BLaER1 (cell line): ENCODE measurements around the gene HOXB4.
A peak's percentile ranks its signal among the peaks of the same experiment; 100 is the strongest.

Experiments
- H3K27ac ChIP-seq: shearing (Covaris generic); formaldehyde crosslinking; 2 replicates; pipeline ENCODE4 v1.8.1; 2022
- H3K27me3 ChIP-seq: shearing (Covaris generic); formaldehyde crosslinking; 2 replicates; pipeline ENCODE4 v1.8.1; 2022
- H3K36me3 ChIP-seq: shearing (Covaris generic); formaldehyde crosslinking; 2 replicates; pipeline ENCODE4 v1.8.1; 2022
- H3K4me1 ChIP-seq: shearing (Covaris generic); formaldehyde crosslinking; 2 replicates; pipeline ENCODE4 v1.8.1; 2022
- H3K4me2 ChIP-seq: shearing (Covaris generic); formaldehyde crosslinking; 2 replicates; pipeline ENCODE4 v1.8.1; 2022
- H3K4me3 ChIP-seq: shearing (Covaris generic); formaldehyde crosslinking; 2 replicates; pipeline ENCODE4 v1.8.1; 2022
- H3K9ac ChIP-seq: shearing (Covaris generic); formaldehyde crosslinking; 2 replicates; pipeline ENCODE4 v1.8.1; 2022
- H3K9me3 ChIP-seq: shearing (Covaris generic); formaldehyde crosslinking; 2 replicates; pipeline ENCODE4 v1.8.1; 2022
- H4K20me1 ChIP-seq: shearing (Covaris generic); formaldehyde crosslinking; 2 replicates; pipeline ENCODE4 v1.8.1; 2022
- Cebpa-rat ChIP-seq: shearing (Covaris generic); IDR thresholded peaks from 2 replicates; pipeline ENCODE4 v1.8.1; 2022

Gene HOXB4

GRCh38 chr17:48547808-48548522 lies 30.2 kb downstream of the HOXB4 start:
- H3K36me3 ChIP-seq = no peaks in the 10 kb centered on the region
- no peak overlapping the region for H3K9ac ChIP-seq
- H3K4me2 ChIP-seq = no peak overlapping the region
- no peaks in the 10 kb centered on the region; the same call in 1 of the 2 replicates for H3K4me1 ChIP-seq
- H3K9me3 ChIP-seq = no peaks in the 10 kb centered on the region
- peaks cover 94% of the 10 kb centered on the region for H3K27me3 ChIP-seq
- H3K27ac ChIP-seq = no peak overlapping the region
- no peak for TF ChIP-seq Cebpa-rat
- no peak overlapping the region for H3K4me3 ChIP-seq
- H4K20me1 ChIP-seq = peaks cover 85% of the 10 kb centered on the region

DNA sequence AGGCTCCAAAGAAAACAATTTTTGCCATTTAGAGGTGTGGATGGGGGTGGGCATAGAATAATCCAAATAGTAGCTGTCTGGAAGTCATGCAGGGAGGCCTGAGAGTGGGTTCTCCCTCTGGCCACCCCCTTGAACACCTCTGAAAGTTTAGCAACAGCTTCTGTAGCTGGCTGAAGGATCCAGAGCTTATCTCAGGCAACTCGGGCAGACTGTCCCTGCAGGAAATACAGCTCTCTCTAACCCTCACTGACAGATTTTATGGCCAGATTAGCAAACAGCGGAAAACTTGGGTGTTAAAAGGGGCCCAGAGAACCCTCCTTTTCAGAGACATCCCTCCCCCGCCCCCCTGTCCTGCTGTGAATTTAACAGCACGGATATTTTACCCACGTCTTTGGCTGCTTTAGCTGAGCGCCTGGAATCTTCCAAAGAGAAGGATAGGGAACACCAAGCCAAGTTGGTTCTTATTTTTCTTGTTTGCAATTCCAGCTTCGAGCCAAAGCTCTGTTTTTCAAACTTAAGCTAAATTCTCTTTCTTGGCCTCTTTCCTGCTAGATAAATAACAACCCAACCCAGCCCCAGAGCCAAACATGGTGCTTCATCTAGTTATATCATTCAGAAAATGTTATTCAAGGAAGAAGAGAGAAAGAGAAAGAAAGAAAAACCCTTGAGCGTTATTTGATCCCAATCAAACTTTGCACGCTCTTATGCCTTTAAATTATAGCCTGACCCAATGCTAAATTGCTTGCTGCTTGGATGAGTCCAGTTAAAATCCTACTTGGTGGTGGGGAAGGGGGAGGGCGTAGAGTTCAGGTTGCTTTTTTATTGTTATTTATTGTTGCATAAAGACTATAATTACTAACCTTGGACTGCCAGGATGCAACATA lies 31.0 kb downstream of the HOXB4 start:
- H3K4me1 ChIP-seq = no peaks in the 10 kb centered on the region; the same call in 1 of the 2 replicates
- H4K20me1 ChIP-seq = peaks cover 88% of the 10 kb centered on the region
- H3K27ac ChIP-seq = no peak overlapping the region
- no peaks in the 10 kb centered on the region for H3K36me3 ChIP-seq
- no peak for TF ChIP-seq Cebpa-rat
- no peak overlapping the region for H3K4me3 ChIP-seq
- no peak overlapping the region for H3K9ac ChIP-seq
- H3K27me3 ChIP-seq = peaks cover 95% of the 10 kb centered on the region
- no peak overlapping the region for H3K4me2 ChIP-seq
- H3K9me3 ChIP-seq = peaks cover 3% of the 10 kb centered on the region; the same call in 1 of the 2 replicates

DNA sequence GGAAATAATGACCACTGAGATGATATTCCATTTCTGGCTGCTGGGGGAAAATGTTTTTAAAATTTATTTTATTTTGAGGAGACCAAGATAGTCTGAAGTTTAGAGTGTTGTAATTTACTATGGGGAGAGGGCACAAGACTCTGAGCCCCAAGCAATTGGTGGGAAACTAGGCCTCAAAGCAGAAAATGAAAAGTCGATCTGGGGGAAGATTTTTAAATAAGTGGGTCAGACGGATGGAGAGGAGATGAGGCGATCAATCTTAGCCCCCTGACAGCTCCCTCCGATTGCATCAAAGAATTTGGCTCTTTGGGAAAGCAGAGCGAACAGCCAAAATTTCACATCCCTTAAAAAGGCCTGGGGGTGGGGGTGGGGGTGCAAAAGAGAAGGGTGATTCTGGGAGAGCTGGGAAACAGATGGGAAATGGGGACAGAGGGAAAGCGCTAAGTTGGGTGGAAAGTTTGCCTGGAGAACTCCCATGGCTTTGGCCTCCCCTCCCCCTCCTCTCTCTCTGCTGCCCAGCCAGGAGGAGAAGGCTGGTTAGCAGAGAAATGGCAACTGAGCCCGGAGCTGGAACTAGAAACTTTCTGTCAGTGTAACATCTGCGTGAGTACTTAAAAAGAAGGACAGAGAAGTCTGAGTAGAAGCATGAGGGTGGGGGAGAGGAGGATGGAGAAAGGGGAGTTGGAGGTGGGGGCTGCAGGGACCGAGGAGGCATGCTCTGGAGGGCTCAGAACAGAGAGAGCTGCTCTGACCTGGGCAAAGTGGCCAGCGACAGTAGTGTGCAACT lies 31.8 kb downstream of the HOXB4 start:
- H3K27me3 ChIP-seq = peaks cover 95% of the 10 kb centered on the region
- H3K4me2 ChIP-seq = no peak overlapping the region
- TF ChIP-seq Cebpa-rat = no peak
- H3K9me3 ChIP-seq = peaks cover 10% of the 10 kb centered on the region
- H4K20me1 ChIP-seq = peaks cover 90% of the 10 kb centered on the region
- no peak overlapping the region for H3K4me3 ChIP-seq
- H3K4me1 ChIP-seq = no peaks in the 10 kb centered on the region; the same call in 1 of the 2 replicates
- H3K9ac ChIP-seq = no peak overlapping the region
- no peak overlapping the region for H3K27ac ChIP-seq
- no peaks in the 10 kb centered on the region for H3K36me3 ChIP-seq

GRCh38 chr17:48545539-48545938 lies 32.6 kb downstream of the HOXB4 start:
- Histone ChIP-seq H3K27ac (no peak overlapping the region), H3K9me3 (peaks cover 10% of the 10 kb centered on the region), H3K36me3 (no peaks in the 10 kb centered on the region), H3K27me3 (peaks cover 100% of the 10 kb centered on the region), H3K4me2 (no peak overlapping the region), H3K4me1 (no peaks in the 10 kb centered on the region; the same call in 1 of the 2 replicates), H4K20me1 (peaks cover 94% of the 10 kb centered on the region), H3K4me3 (no peak overlapping the region), H3K9ac (no peak overlapping the region)
- TF ChIP-seq Cebpa-rat = no peak

- peaks cover 100% of the 10 kb centered on the region for H3K27me3 ChIP-seq
- H3K4me2 ChIP-seq = no peak within 1 kb of the TSS
These were observed 33.2 kb downstream of the HOXB4 start, which contains the start of gene HOXB2 for GRCh38 chr17:48545022-48545375. Gene HOXB2 (minus strand): TSS chr17:48545109. CDS start chr17:48544911, 198 bp downstream.

GRCh38 chr17:48544349-48545021 lies 33.7 kb downstream of the HOXB4 start:
- Histone ChIP-seq H3K4me1 (no peaks in the 10 kb centered on the region; the same call in 1 of the 2 replicates), H3K4me2 (no peak overlapping the region), H4K20me1 (peaks cover 90% of the 10 kb centered on the region), H3K27ac (no peak overlapping the region), H3K36me3 (no peaks in the 10 kb centered on the region), H3K9me3 (peaks cover 10% of the 10 kb centered on the region), H3K9ac (no peak overlapping the region), H3K27me3 (peaks cover 100% of the 10 kb centered on the region), H3K4me3 (no peak overlapping the region)
- TF ChIP-seq Cebpa-rat = no peak

More at GRCh38 chr17:48545022-48545375, 33.2 kb downstream of the HOXB4 start, which contains the start of gene HOXB2:
- Histone ChIP-seq H3K27ac (no peak within 1 kb of the TSS), H3K9me3 (peaks cover 10% of the 10 kb centered on the region), H4K20me1 (peaks cover 92% of the 10 kb centered on the region), H3K4me3 (no peak within 1 kb of the TSS), H3K9ac (no peak within 1 kb of the TSS), H3K36me3 (no peaks in the 10 kb centered on the region), H3K4me1 (no peaks in the 10 kb centered on the region; the same call in 1 of the 2 replicates)
- no peak for TF ChIP-seq Cebpa-rat

GRCh38 chr17:48543854-48544348 lies 34.2 kb downstream of the HOXB4 start:
- Histone ChIP-seq H3K27me3 (peaks cover 100% of the 10 kb centered on the region), H3K9me3 (peaks cover 10% of the 10 kb centered on the region), H3K9ac (no peak overlapping the region), H3K36me3 (no peaks in the 10 kb centered on the region), H3K27ac (no peak overlapping the region), H3K4me2 (no peak overlapping the region), H3K4me3 (no peak overlapping the region), H4K20me1 (peaks cover 84% of the 10 kb centered on the region), H3K4me1 (no peaks in the 10 kb centered on the region; the same call in 1 of the 2 replicates)
- no peak for TF ChIP-seq Cebpa-rat

DNA sequence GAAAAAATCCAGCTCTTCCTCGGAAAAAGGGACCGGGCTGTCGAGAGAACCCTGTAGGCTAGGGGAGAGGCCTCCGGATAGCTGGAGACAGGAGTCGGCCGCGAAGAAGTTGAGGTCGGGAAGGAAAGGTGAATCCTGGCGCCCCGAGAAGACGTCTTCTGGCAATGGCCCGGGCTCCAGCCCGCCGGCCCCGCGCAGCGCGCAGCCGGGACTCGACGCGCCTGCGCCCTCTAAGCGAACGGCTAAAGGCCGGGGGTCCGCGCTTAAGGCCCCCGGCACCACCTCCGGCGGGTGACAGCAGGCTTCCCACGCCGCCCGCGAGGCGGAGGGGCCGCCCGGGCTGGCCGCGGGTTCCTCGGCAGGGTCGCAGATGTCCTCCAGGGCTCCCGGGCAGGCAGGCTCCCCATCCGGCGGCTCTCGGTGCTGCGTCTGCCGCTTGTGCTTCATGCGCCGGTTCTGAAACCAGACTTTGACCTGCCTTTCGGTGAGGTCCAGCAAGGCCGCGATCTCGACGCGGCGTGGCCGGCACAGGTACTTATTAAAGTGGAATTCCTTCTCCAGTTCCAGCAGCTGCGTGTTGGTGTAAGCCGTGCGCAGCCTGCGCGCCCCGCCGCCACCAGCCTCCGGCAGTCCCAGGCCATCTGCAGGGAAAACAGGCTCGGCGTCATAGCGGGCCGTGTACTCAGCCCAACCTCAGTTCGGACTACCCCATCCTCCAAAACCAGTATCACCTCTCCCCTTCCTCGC lies 34.9 kb downstream of the HOXB4 start:
- Histone ChIP-seq H3K27ac (no peak overlapping the region), H3K36me3 (no peaks in the 10 kb centered on the region)

More for the DNA sequence above, 34.9 kb downstream of the HOXB4 start:
- Histone ChIP-seq H4K20me1 (peaks cover 79% of the 10 kb centered on the region), H3K27me3 (peaks cover 100% of the 10 kb centered on the region), H3K9me3 (peaks cover 10% of the 10 kb centered on the region), H3K4me2 (peak overlapping the region; percentile 19; the same call in 1 of the 2 replicates), H3K4me1 (no peaks in the 10 kb centered on the region; the same call in 1 of the 2 replicates), H3K9ac (no peak overlapping the region), H3K4me3 (peak overlapping the region; percentile 36; the same call in 1 of the 2 replicates)
- TF ChIP-seq Cebpa-rat = no peak
